Keratinocyte (primary cell): Measurements from ENCODE around the gene TXLNG. TPM values are rescaled to one million over a fixed set of nuclear protein-coding genes. Genes with fewer than 3 reads are reported as not detected.

Experiments used
- DNase-seq: peaks from one replicate; pipeline ENCODE4 v3.0.0-alpha.2; 2011; ENCODE audit warnings: low read depth, missing footprints, low spot score
- FAIRE-seq: peaks from 2 replicates; lab custom pipeline; 2011; peaks lifted over from hg19 to GRCh38; lab: Jason Lieb, UNC
- H2AFZ ChIP-seq: 2 replicates; pipeline ENCODE4 v1.6.0; 2012; ENCODE audit warnings: low read length, control low read depth, inconsistent platforms; ENCODE audit not compliant: control insufficient read depth
- H3K27ac ChIP-seq: 2 replicates; pipeline ENCODE4 v1.5.1; 2011; ENCODE audit warnings: low read length; ENCODE audit not compliant: control insufficient read depth, insufficient read depth
- H3K27me3 ChIP-seq: 3 replicates; pipeline ENCODE4 v1.6.0; 2011; ENCODE audit warnings: low read length; ENCODE audit not compliant: control insufficient read depth, insufficient read depth; ENCODE audit errors: extremely low read depth
- H3K36me3 ChIP-seq, 2 experiments: 2 replicates in 1 of 2; 3 replicates in 1 of 2; pipeline ENCODE4 v1.5.1; 2011; ENCODE audit warnings: low read length in 2 of 2, mild to moderate bottlenecking in 1 of 2; ENCODE audit not compliant: control insufficient read depth in 2 of 2, insufficient read depth in 2 of 2; ENCODE audit errors: extremely low read depth in 1 of 2
- H3K4me1 ChIP-seq: 3 replicates; pipeline ENCODE4 v1.5.1; 2011; ENCODE audit warnings: low read length; ENCODE audit not compliant: control insufficient read depth, insufficient read depth; ENCODE audit errors: extremely low read depth
- H3K4me2 ChIP-seq: 3 replicates; pipeline ENCODE4 v1.6.0; 2011; ENCODE audit warnings: low read depth, low read length; ENCODE audit not compliant: control insufficient read depth, insufficient read depth; ENCODE audit errors: extremely low read depth
- H3K4me3 ChIP-seq, 3 experiments: fragments of 200-600 bp in 1 of 3; sonication (generic) in 1 of 3; 2 replicates in 2 of 3; 3 replicates in 1 of 3; pipeline ENCODE4 v1.5.1; 2011 to 2016; ENCODE audit warnings: low read length in 3 of 3, mild to moderate bottlenecking in 3 of 3, control low read depth in 2 of 3, inconsistent platforms in 1 of 3, low read depth in 1 of 3, mixed read lengths in 1 of 3, mixed run types in 1 of 3, moderate library complexity in 1 of 3; ENCODE audit not compliant: control insufficient read depth in 2 of 3, insufficient read depth in 2 of 3; ENCODE audit errors: extremely low read depth in 1 of 3
- H3K79me2 ChIP-seq: 2 replicates; pipeline ENCODE4 v1.6.0; 2012; ENCODE audit warnings: low read length; ENCODE audit not compliant: control insufficient read depth, insufficient read depth
- H3K9ac ChIP-seq: 3 replicates; pipeline ENCODE4 v1.6.0; 2011; ENCODE audit warnings: low read length; ENCODE audit not compliant: control insufficient read depth, insufficient read depth; ENCODE audit errors: extremely low read depth
- H3K9me1 ChIP-seq: 3 replicates; pipeline ENCODE4 v1.6.0; 2011; ENCODE audit warnings: low read length; ENCODE audit not compliant: control insufficient read depth, insufficient read depth; ENCODE audit errors: extremely low read depth
- H3K9me3 ChIP-seq: 2 replicates; pipeline ENCODE4 v1.5.1; 2012; ENCODE audit warnings: low read depth, low read length; ENCODE audit not compliant: control insufficient read depth
- H4K20me1 ChIP-seq: 3 replicates; pipeline ENCODE4 v1.6.0; 2011; ENCODE audit warnings: low read length; ENCODE audit not compliant: control insufficient read depth, insufficient read depth; ENCODE audit errors: extremely low read depth
- EZH2 ChIP-seq: IDR thresholded peaks from one replicate; pipeline ENCODE4 v1.6.1; 2012; ENCODE audit warnings: inconsistent platforms, mild to moderate bottlenecking, low read length, moderate library complexity
- dilution Hi-C: fragments of 300-500 bp; cut with MboI; formaldehyde crosslinking; loops from one replicate; pipeline ENCODE4 v1.7.0; 2020; ENCODE audit warnings: low sequenced_read_pairs; ENCODE audit not compliant: extremely low pct_ligation_motif_present
- polyA plus RNA-seq, 5 experiments: library from polyadenylated mRNA; depleted of rRNA in 3 of 5; stranded (reverse) in 3 of 5; stranded (forward) in 1 of 5; unstranded in 1 of 5; fragments of >200 nt; gene quantifications; 1 replicate in 1 of 5; 2 replicates in 3 of 5; 3 replicates in 1 of 5; pipeline versions ENCODE4 v1.2.1 to v1.2.3, GENCODE V29; 2011 to 2012; ENCODE audit warnings: missing spikeins in 2 of 5, low read depth in 1 of 5, low replicate concordance in 1 of 5
- TF ChIP-seq, protein P1 (sequence below), 3 experiments: IDR thresholded peaks in 1 of 3; conservative IDR thresholded peaks in 1 of 3; optimal IDR thresholded peaks in 1 of 3; 2 replicates in 2 of 3; 3 replicates in 1 of 3; pipeline versions ENCODE3 to v1.5.1; 2011; ENCODE audit warnings: low read length in 3 of 3, mild to moderate bottlenecking in 3 of 3, moderate library complexity in 2 of 3, control low read depth in 1 of 3, inconsistent platforms in 1 of 3; ENCODE audit not compliant: insufficient read depth in 2 of 3; ENCODE audit errors: extremely low read depth in 1 of 3

TXLNG gene
- polyA plus RNA-seq, 1 donor (not counting 4 experiments of a cell fraction or from before 2014, with no cell fraction given) = 38.5 TPM

GRCh38 chrX:16825264-16826035, 39.2 kb downstream of the TXLNG start:
- no peak for TF ChIP-seq EZH2
- TF ChIP-seq, protein P1, sequence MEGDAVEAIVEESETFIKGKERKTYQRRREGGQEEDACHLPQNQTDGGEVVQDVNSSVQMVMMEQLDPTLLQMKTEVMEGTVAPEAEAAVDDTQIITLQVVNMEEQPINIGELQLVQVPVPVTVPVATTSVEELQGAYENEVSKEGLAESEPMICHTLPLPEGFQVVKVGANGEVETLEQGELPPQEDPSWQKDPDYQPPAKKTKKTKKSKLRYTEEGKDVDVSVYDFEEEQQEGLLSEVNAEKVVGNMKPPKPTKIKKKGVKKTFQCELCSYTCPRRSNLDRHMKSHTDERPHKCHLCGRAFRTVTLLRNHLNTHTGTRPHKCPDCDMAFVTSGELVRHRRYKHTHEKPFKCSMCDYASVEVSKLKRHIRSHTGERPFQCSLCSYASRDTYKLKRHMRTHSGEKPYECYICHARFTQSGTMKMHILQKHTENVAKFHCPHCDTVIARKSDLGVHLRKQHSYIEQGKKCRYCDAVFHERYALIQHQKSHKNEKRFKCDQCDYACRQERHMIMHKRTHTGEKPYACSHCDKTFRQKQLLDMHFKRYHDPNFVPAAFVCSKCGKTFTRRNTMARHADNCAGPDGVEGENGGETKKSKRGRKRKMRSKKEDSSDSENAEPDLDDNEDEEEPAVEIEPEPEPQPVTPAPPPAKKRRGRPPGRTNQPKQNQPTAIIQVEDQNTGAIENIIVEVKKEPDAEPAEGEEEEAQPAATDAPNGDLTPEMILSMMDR (optimal IDR thresholded peaks at IDR 0.05 in 1 of 3, IDR thresholded peaks at IDR 0.05 in 1 of 3, conservative IDR thresholded peaks at IDR 0.05 in 1 of 3; ENCODE audit: extremely low read depth in 1 of 3, insufficient read depth in 2 of 3, low read length in 3 of 3) = no peak
- H3K27ac ChIP-seq = peak overlapping the region; percentile 90
- H3K4me1 ChIP-seq = peaks cover 52% of the 10 kb centered on the region
- H3K4me3 ChIP-seq = no peak overlapping the region
- no peaks in the 10 kb centered on the region for H3K79me2 ChIP-seq
- dilution Hi-C loops = loop anchor here (25.0 kb wide), 1 partner anchor 237 kb away; no protein-coding TSS in a partner anchor
- H3K27me3 ChIP-seq = no peaks in the 10 kb centered on the region
- H3K9ac ChIP-seq = peak overlapping the region; percentile 9
- H3K4me2 ChIP-seq = no peak overlapping the region
- no peaks in the 10 kb centered on the region for H3K9me3 ChIP-seq
- DNase-seq = no peak
- H4K20me1 ChIP-seq = no peaks in the 10 kb centered on the region
- peaks cover 2% of the 10 kb centered on the region for H3K9me1 ChIP-seq
- no peak overlapping the region for H2AFZ ChIP-seq
- H3K36me3 ChIP-seq = peaks cover 7 to 22% of the 10 kb centered on the region in 2 experiments
- FAIRE-seq = no peak

DNA sequence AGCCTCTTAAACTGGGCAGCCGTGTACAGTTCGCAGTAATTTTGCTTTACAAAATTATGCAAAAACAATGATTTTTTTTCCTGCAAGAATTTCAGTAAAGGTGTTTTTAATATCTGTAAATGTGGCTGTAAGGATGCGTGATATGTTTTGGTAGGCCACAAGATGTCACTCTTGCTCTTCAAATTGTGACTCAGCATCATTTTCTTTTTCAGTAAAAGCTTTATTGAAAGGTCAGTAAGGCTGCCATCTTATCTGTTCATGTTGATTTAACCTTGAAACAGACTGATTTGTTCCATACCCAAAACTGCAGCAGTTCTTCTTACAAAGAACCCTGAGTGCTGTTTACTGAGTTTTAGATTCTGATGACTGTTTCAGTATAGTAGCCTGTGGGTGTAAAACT, 39.9 kb downstream of the TXLNG start:
- Histone ChIP-seq H4K20me1 (no peaks in the 10 kb centered on the region), H3K4me1 (peaks cover 52% of the 10 kb centered on the region), H3K36me3 (peaks cover 9 to 19% of the 10 kb centered on the region in 2 experiments), H3K9me3 (no peaks in the 10 kb centered on the region), H2AFZ (peak overlapping the region; percentile 33), H3K4me3 (no peak overlapping the region), H3K9me1 (peaks cover 2% of the 10 kb centered on the region), H3K9ac (no peak overlapping the region), H3K27ac (peak overlapping the region; percentile 90), H3K27me3 (no peaks in the 10 kb centered on the region), H3K4me2 (no peak overlapping the region), H3K79me2 (no peaks in the 10 kb centered on the region)
- DNase-seq (no peak), FAIRE-seq (no peak)
- TF ChIP-seq, protein P1 (optimal IDR thresholded peaks at IDR 0.05 in 1 of 3, IDR thresholded peaks at IDR 0.05 in 1 of 3, conservative IDR thresholded peaks at IDR 0.05 in 1 of 3; ENCODE audit: extremely low read depth in 1 of 3, insufficient read depth in 2 of 3, low read length in 3 of 3) = peak in 2 of 3 experiments; percentile 23 to 55
- no peak for TF ChIP-seq EZH2
- dilution Hi-C loops = loop anchor here (25.0 kb wide), 1 partner anchor 236 kb away; no protein-coding TSS in a partner anchor
